Measurements from ENCODE around the gene GTSE1. TPM values are rescaled to one million over a fixed set of nuclear protein-coding genes. Genes with fewer than 3 reads are reported as not detected.
A peak's percentile ranks its signal among the peaks of the same experiment; 100 is the strongest.

Gene GTSE1
- total RNA-seq, 4 donors from 2014 or later, result 0.13 to 0.20 (median 0.19) TPM; not detected in 1

DNA sequence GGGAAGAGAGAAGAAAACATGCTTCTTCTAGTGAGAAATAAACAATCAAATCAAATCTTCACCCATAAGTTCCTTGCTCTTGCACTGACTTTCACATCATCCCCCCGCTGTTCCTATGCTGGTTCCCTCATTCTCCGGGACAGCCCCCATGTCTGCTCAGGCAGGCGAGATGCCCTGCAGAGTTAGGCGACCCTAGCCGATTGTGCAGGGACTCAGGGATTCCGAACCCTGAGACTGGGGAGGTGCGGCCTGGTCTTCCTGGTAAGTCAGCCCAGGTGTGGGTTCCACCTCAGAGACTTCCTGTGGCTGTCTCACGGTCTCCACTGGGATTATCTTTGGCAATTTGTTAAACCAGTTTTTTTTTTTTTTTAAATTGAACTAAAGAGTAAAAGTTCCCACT, 22.3 kb upstream of the GTSE1 start:
- TF ChIP-seq CTCF (IDR thresholded peaks at IDR 0.05) (no peak), POLR2AphosphoS5 (IDR thresholded peaks at IDR 0.05) (no peak), POLR2A (IDR thresholded peaks at IDR 0.05) (no peak)
- WGBS, 2 donors (ENCODE audit: low coverage in 1 of 2), result 96 to 98% methylated on average over 5 to 7 of the region's 8 CpGs

DNA sequence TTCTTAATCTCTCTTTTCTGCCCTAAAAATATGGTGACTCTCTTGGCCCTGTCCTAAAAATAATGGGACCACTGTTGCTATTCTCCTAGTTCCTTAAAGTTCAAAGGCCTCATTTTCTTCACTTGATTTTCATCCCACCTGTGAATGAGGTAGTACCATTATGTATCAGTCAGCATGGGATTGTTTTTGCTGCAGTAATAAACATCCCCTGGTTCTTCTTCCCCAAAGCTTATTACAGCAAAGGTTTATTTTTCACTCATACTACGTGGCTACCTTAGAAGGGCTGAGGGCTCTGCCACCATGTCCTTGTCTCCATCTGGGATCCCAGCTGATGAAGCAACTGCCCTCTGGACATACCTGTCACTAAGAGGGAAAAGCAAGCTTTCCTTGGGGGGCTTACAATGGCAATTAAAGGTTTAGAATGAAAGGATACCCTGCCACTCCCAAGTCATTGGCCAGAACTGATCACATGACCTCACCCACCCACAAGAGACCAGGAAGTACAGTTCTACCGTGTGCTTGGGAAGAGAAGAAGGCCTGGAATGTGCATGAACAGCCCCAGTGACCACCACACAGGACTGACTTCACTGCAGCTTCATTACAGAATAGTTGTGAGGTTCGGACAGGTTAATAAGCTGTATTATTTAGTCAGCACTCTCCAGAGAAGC, 21.1 kb upstream of the GTSE1 start:
- Histone ChIP-seq H3K27me3 (no peaks in the 10 kb centered on the region), H3K4me1 (no peaks in the 10 kb centered on the region), H3K9me3 (peaks cover 0 to 5% (median 0%) of the 10 kb centered on the region in 3 donors), H3K36me3 (peaks cover 0 to 98% of the 10 kb centered on the region in 2 donors), H3K27ac (no peak overlapping the region), H3K4me3 (no peak overlapping the region)
- ATAC-seq, result no peak
- TF ChIP-seq EP300 (IDR thresholded peaks at IDR 0.05) (no peak), POLR2AphosphoS5 (IDR thresholded peaks at IDR 0.05) (no peak), POLR2A (IDR thresholded peaks at IDR 0.05) (no peak), CTCF (IDR thresholded peaks at IDR 0.05) (no peak)
- 38 to 67% methylated on average over 2 to 3 of the region's 3 CpGs for WGBS, 2 donors (ENCODE audit: low coverage in 1 of 2)

More for the DNA sequence above, 22.3 kb upstream of the GTSE1 start:
- H3K27me3 ChIP-seq, result no peaks in the 10 kb centered on the region
- peaks cover 0 to 11% (median under 1%) of the 10 kb centered on the region in 3 donors for H3K4me1 ChIP-seq
- no peak overlapping the region for H3K27ac ChIP-seq
- no peak for ATAC-seq
- H3K36me3 ChIP-seq, result peaks cover 0 to 93% of the 10 kb centered on the region in 2 donors
- peaks cover 0 to 5% (median 0%) of the 10 kb centered on the region in 3 donors for H3K9me3 ChIP-seq
- H3K4me3 ChIP-seq, result no peak overlapping the region

- 87 to 97% methylated on average over 7 of the region's 7 CpGs for WGBS, 2 donors (ENCODE audit: low coverage in 1 of 2)
- ATAC-seq, result no peak
- Histone ChIP-seq H3K27ac (no peak overlapping the region), H3K9me3 (peaks cover 0 to 5% (median 0%) of the 10 kb centered on the region in 3 donors), H3K4me3 (no peak overlapping the region), H3K4me1 (no peaks in the 10 kb centered on the region), H3K27me3 (no peaks in the 10 kb centered on the region), H3K36me3 (peaks cover 0 to 98% of the 10 kb centered on the region in 2 donors)
- no peak for TF ChIP-seq CTCF (IDR thresholded peaks at IDR 0.05)
- TF ChIP-seq EP300 (IDR thresholded peaks at IDR 0.05), result no peak
- no peak for TF ChIP-seq POLR2AphosphoS5 (IDR thresholded peaks at IDR 0.05)
- TF ChIP-seq POLR2A (IDR thresholded peaks at IDR 0.05), result no peak
Measured at GRCh38 chr22:46276563-46276962, 20.1 kb upstream of the GTSE1 start.

GRCh38 chr22:46278656-46279645, 17.7 kb upstream of the GTSE1 start:
- H3K4me3 ChIP-seq, result no peak overlapping the region
- ATAC-seq, result peak; percentile 5
- H3K36me3 ChIP-seq, result peaks cover 0 to 98% of the 10 kb centered on the region in 2 donors
- no peaks in the 10 kb centered on the region for H3K27me3 ChIP-seq
- H3K9me3 ChIP-seq, result peaks cover 0 to 5% (median 0%) of the 10 kb centered on the region in 3 donors
- TF ChIP-seq POLR2A (IDR thresholded peaks at IDR 0.05) (no peak), CTCF (IDR thresholded peaks at IDR 0.05) (no peak), POLR2AphosphoS5 (IDR thresholded peaks at IDR 0.05) (no peak), EP300 (IDR thresholded peaks at IDR 0.05) (no peak)
- H3K27ac ChIP-seq, result no peak overlapping the region
- WGBS, 2 donors (ENCODE audit: low coverage in 1 of 2), result 86 to 100% methylated on average over 1 to 4 of the region's 22 CpGs
- H3K4me1 ChIP-seq, result no peaks in the 10 kb centered on the region

All from gastroesophageal sphincter (tissue), 4 donors.